HepG2 (cell line): Measurements from ENCODE around the gene XKR7. TPM values are rescaled to one million over a fixed set of nuclear protein-coding genes. Genes with fewer than 3 reads are reported as not detected.

ENCODE experiments used
- ATAC-seq: fragments of 200-7000 bp; cut with Tn5 transposase; 3 replicates; pipeline ENCODE4 v1.9.1; 2020; ENCODE audit warnings: mild to moderate bottlenecking, moderate library complexity
- BruUV-seq: library from RNA; stranded (reverse); fragments of 400-500 nt; replicated peaks from 2 replicates; lab custom pipeline; 2021; lab: Mats Ljungman, UMichigan
- CTCF ChIA-PET: fragments of 300-600 bp; formaldehyde crosslinking; extraction: SDS; loops from one replicate; lab custom pipeline; 2021; ENCODE audit warnings: low total read pairs, inconsistent platforms, low intra/inter-chr PET ratio; lab: Yijun Ruan, JAX
- POLR2A ChIA-PET: fragments of 350-600 bp; sonication (Branson Sonifier 250); formaldehyde crosslinking; loops from one replicate; lab custom pipeline; 2020; ENCODE audit warnings: antibody characterized with exemption, inconsistent platforms; lab: Yijun Ruan, JAX
- DNase-seq: peaks from one replicate; pipeline ENCODE4 v3.0.0-alpha.2; 2015; ENCODE audit warnings: low spot score
- FAIRE-seq: peaks from 3 replicates; lab custom pipeline; 2011; peaks lifted over from hg19 to GRCh38; lab: Jason Lieb, UNC
- H2AFZ ChIP-seq: one replicate; pipeline ENCODE4 v1.6.1; 2011; ENCODE audit warnings: low read length, inconsistent platforms
- H3K27ac ChIP-seq: fragments of 300-600 bp; 3 replicates; pipeline ENCODE4 v1.8.0; 2011; ENCODE audit warnings: mixed run types, mild to moderate bottlenecking, mixed read lengths, low read length, inconsistent platforms; ENCODE audit not compliant: insufficient read depth; ENCODE audit errors: extremely low read length
- H3K27me3 ChIP-seq, 2 experiments: fragments of 200-600 bp in 1 of 2; 2 replicates in 1 of 2; 3 replicates in 1 of 2; pipeline versions ENCODE4 v1.6.0 to v1.8.0; 2011; ENCODE audit warnings: low read length in 2 of 2, mild to moderate bottlenecking in 2 of 2, moderate library complexity in 2 of 2, inconsistent platforms in 1 of 2; ENCODE audit not compliant: insufficient read depth in 2 of 2, control insufficient read depth in 1 of 2
- H3K36me3 ChIP-seq, 2 experiments: fragments of 200-600 bp in 1 of 2; replicated peaks in 1 of 2; 2 replicates in 1 of 2; 3 replicates in 1 of 2; pipeline versions ENCODE4 v1.5.1 to v1.8.0; 2011; ENCODE audit warnings: low read length in 2 of 2, inconsistent platforms in 1 of 2; ENCODE audit not compliant: insufficient read depth in 2 of 2, control insufficient read depth in 1 of 2
- H3K4me1 ChIP-seq: 2 replicates; pipeline ENCODE4 v1.5.1; 2012; ENCODE audit warnings: low read length, inconsistent platforms; ENCODE audit not compliant: insufficient read depth
- H3K4me2 ChIP-seq: 2 replicates; pipeline ENCODE4 v1.6.0; 2011; ENCODE audit warnings: low read depth, low read length, inconsistent platforms
- H3K4me3 ChIP-seq, 3 experiments: fragments of 200-600 bp in 1 of 3; sonication (generic), shearing (Covaris generic) in 1 of 3; replicated peaks in 1 of 3; 2 replicates each; pipeline ENCODE4 v1.5.1; 2011 to 2016; ENCODE audit warnings: low read length in 3 of 3, inconsistent platforms in 2 of 3, low read depth in 2 of 3, mild to moderate bottlenecking in 2 of 3, control low read depth in 1 of 3, mixed read lengths in 1 of 3; ENCODE audit not compliant: insufficient read depth in 1 of 3
- H3K79me2 ChIP-seq: one replicate; pipeline ENCODE4 v1.6.1; 2011; ENCODE audit warnings: low read length, inconsistent platforms; ENCODE audit not compliant: insufficient read depth
- H3K9ac ChIP-seq: 2 replicates; pipeline ENCODE4 v1.6.0; 2011; ENCODE audit warnings: mild to moderate bottlenecking, low read depth, low read length, inconsistent platforms; ENCODE audit not compliant: insufficient read depth
- H3K9me3 ChIP-seq: 2 replicates; pipeline ENCODE4 v1.5.1; 2012; ENCODE audit warnings: mild to moderate bottlenecking, low read length
- H4K20me1 ChIP-seq: 2 replicates; pipeline ENCODE4 v1.6.0; 2011; ENCODE audit warnings: inconsistent platforms, mild to moderate bottlenecking, low read length, moderate library complexity; ENCODE audit not compliant: insufficient read depth
- KLF15 ChIP-seq: sonication (generic); formaldehyde crosslinking; IDR thresholded peaks from 2 replicates; pipeline ENCODE4 v1.8.1; 2023; ENCODE audit warnings: borderline replicate concordance, mild to moderate bottlenecking, inconsistent platforms, missing genetic modification reagents, mixed read lengths
- MIER2 ChIP-seq: IDR thresholded peaks from 2 replicates; pipeline ENCODE4 v1.6.1; 2016; ENCODE audit warnings: missing biosample characterization, missing genetic modification reagents
- MIXL1 ChIP-seq: IDR thresholded peaks from 2 replicates; pipeline ENCODE4 v1.6.1; 2016
- NFYC ChIP-seq: IDR thresholded peaks from 2 replicates; pipeline ENCODE4 v1.6.1; 2016; ENCODE audit warnings: missing genetic modification reagents, missing compliant biosample characterization
- POLR2A ChIP-seq, 2 experiments: IDR thresholded peaks; 2 replicates each; pipeline ENCODE4 v1.6.1; 2011; ENCODE audit warnings: low read depth in 2 of 2, low read length in 2 of 2, mild to moderate bottlenecking in 1 of 2, moderate library complexity in 1 of 2; ENCODE audit not compliant: insufficient read depth in 1 of 2
- POLR2G ChIP-seq: fragments of 200-400 bp; formaldehyde crosslinking; IDR thresholded peaks from 2 replicates; pipeline ENCODE4 v1.6.1; 2018; ENCODE audit warnings: mild to moderate bottlenecking, low read depth, low read length, moderate library complexity
- REXO4 ChIP-seq: sonication (generic); formaldehyde crosslinking; IDR thresholded peaks from 2 replicates; pipeline ENCODE4 v1.8.0; 2022; ENCODE audit warnings: missing genetic modification reagents, mild to moderate bottlenecking, borderline replicate concordance
- TSC22D2 ChIP-seq: sonication (generic); formaldehyde crosslinking; IDR thresholded peaks from 2 replicates; pipeline ENCODE4 v1.5.1; 2020; ENCODE audit warnings: missing genetic modification reagents, mild to moderate bottlenecking, borderline replicate concordance
- ZBTB21 ChIP-seq: sonication (generic); formaldehyde crosslinking; IDR thresholded peaks from 2 replicates; pipeline ENCODE4 v1.4.0; 2020; ENCODE audit warnings: missing genetic modification reagents
- ZMYM3 ChIP-seq: sonication (generic); formaldehyde crosslinking; IDR thresholded peaks from 2 replicates; pipeline ENCODE4 v1.5.1; 2020; ENCODE audit warnings: mild to moderate bottlenecking, missing genetic modification reagents
- ZNF318 ChIP-seq: sonication (generic); formaldehyde crosslinking; IDR thresholded peaks from 2 replicates; pipeline ENCODE4 v1.4.0; 2020; ENCODE audit warnings: mild to moderate bottlenecking, missing genetic modification reagents
- ZNF382 ChIP-seq: sonication (generic); formaldehyde crosslinking; IDR thresholded peaks from 2 replicates; pipeline ENCODE4 v1.5.0; 2020; ENCODE audit warnings: missing genetic modification reagents, mild to moderate bottlenecking, borderline replicate concordance
- ZNF501 ChIP-seq: sonication (generic); formaldehyde crosslinking; IDR thresholded peaks from 2 replicates; pipeline ENCODE4 v1.5.1; 2020; ENCODE audit warnings: mild to moderate bottlenecking, moderate library complexity, missing genetic modification reagents
- WGBS: methylation state at CpG from one replicate; pipeline ENCODE4 v1.1.6; 2017; ENCODE audit warnings: low lambda C conversion rate; 5-methylcytosine and 5-hydroxymethylcytosine counted together
- in situ Hi-C: cut with HindIII; loops from 2 replicates; pipeline ENCODE4 v1.10.0; 2017; ENCODE audit warnings: low pct_unique_long_range_greater_than_20kb; ENCODE audit not compliant: extremely low pct_ligation_motif_present
- intact Hi-C: fragments of 100-400 bp; cut with micrococcal nuclease; formaldehyde crosslinking; loops from one replicate; pipeline ENCODE4 v1.10.0; 2022; ENCODE audit not compliant: unreplicated experiment
- polyA plus RNA-seq, 8 experiments: library from polyadenylated mRNA; depleted of rRNA in 3 of 8; stranded (reverse) in 7 of 8; unstranded in 1 of 8; fragments of >200 nt; fragmentation: Illumina TruSeq in 4 of 8; extraction: Trizol in 4 of 8; gene quantifications; 2 replicates each; pipeline versions ENCODE4 v1.2.1 to v1.2.3, GENCODE V29; 2011 to 2016; ENCODE audit warnings: low read depth in 4 of 8, missing spikeins in 1 of 8, mixed read lengths in 1 of 8; ENCODE audit not compliant: insufficient read depth in 1 of 8
- total RNA-seq, 5 experiments: library from RNA; depleted of rRNA; stranded (reverse); fragments of >200 nt; fragmentation: Illumina TruSeq; extraction: Trizol; gene quantifications; 2 replicates each; pipeline ENCODE4 v1.2.3, GENCODE V29; 2016; ENCODE audit warnings: low read depth in 1 of 5
- TF ChIP-seq, protein P1 (sequence below): sonication (generic); formaldehyde crosslinking; IDR thresholded peaks from 2 replicates; pipeline ENCODE4 v1.4.0; 2020; ENCODE audit warnings: missing genetic modification reagents, borderline replicate concordance
- TF ChIP-seq, protein P2 (sequence below): sonication (generic); formaldehyde crosslinking; IDR thresholded peaks from 2 replicates; pipeline ENCODE4 v1.5.0; 2020; ENCODE audit warnings: missing genetic modification reagents

The XKR7 gene
- total and polyA plus RNA-seq, 2 of the 13 experiments (the other 11 are each of a cell fraction or from before 2014, with no cell fraction given): not detected

- H3K27ac ChIP-seq: no peak overlapping the region
- no peaks in the 10 kb centered on the region for H3K79me2 ChIP-seq
- in situ Hi-C loops: no loop called here
- H3K27me3 ChIP-seq: peaks cover 0 to 4% of the 10 kb centered on the region in 2 experiments; a peak in 2 of 5 replicates
- ChIA-PET CTCF (no interaction called here), POLR2A (no interaction called here)
- no peak overlapping the region for H2AFZ ChIP-seq
- DNase-seq: no peak
- H3K4me2 ChIP-seq: no peak overlapping the region
- no TSS peak for BruUV-seq
- no peak for ATAC-seq
- no peaks in the 10 kb centered on the region for H3K9me3 ChIP-seq
- H3K4me3 ChIP-seq: no peak overlapping the region
- H4K20me1 ChIP-seq: no peaks in the 10 kb centered on the region; the same call in 1 of the 2 replicates
- intact Hi-C loops: no loop called here
- H3K4me1 ChIP-seq: no peaks in the 10 kb centered on the region
- no peaks in the 10 kb centered on the region for H3K36me3 ChIP-seq
- 4% methylated on average over 6 of the region's 6 CpGs for whole genome bisulfite sequencing
- H3K9ac ChIP-seq: no peak overlapping the region
- FAIRE-seq: no peak
- no peak for TF ChIP-seq ZNF318
- no peak for TF ChIP-seq MIXL1 (CRISPR knock-in tag)
- TF ChIP-seq REXO4 (CRISPR knock-in tag): no peak
- no peak for TF ChIP-seq ZMYM3
- TF ChIP-seq MIER2 (CRISPR knock-in tag): no peak
- TF ChIP-seq, protein P1, sequence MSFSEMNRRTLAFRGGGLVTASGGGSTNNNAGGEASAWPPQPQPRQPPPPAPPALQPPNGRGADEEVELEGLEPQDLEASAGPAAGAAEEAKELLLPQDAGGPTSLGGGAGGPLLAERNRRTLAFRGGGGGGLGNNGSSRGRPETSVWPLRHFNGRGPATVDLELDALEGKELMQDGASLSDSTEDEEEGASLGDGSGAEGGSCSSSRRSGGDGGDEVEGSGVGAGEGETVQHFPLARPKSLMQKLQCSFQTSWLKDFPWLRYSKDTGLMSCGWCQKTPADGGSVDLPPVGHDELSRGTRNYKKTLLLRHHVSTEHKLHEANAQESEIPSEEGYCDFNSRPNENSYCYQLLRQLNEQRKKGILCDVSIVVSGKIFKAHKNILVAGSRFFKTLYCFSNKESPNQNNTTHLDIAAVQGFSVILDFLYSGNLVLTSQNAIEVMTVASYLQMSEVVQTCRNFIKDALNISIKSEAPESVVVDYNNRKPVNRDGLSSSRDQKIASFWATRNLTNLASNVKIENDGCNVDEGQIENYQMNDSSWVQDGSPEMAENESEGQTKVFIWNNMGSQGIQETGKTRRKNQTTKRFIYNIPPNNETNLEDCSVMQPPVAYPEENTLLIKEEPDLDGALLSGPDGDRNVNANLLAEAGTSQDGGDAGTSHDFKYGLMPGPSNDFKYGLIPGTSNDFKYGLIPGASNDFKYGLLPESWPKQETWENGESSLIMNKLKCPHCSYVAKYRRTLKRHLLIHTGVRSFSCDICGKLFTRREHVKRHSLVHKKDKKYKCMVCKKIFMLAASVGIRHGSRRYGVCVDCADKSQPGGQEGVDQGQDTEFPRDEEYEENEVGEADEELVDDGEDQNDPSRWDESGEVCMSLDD (CRISPR knock-in tag): no peak
- no peak for TF ChIP-seq KLF15
- TF ChIP-seq ZNF382 (CRISPR knock-in tag): no peak
- TF ChIP-seq, protein P2, sequence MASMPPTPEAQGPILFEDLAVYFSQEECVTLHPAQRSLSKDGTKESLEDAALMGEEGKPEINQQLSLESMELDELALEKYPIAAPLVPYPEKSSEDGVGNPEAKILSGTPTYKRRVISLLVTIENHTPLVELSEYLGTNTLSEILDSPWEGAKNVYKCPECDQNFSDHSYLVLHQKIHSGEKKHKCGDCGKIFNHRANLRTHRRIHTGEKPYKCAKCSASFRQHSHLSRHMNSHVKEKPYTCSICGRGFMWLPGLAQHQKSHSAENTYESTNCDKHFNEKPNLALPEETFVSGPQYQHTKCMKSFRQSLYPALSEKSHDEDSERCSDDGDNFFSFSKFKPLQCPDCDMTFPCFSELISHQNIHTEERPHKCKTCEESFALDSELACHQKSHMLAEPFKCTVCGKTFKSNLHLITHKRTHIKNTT (CRISPR knock-in tag): no peak
- no peak for TF ChIP-seq POLR2A (IDR thresholded peaks at IDR 0.05; ENCODE audit: insufficient read depth in 1 of 2, low read depth in 2 of 2, low read length in 2 of 2)
- TF ChIP-seq ZBTB21 (CRISPR knock-in tag): no peak
- no peak for TF ChIP-seq NFYC
- TF ChIP-seq ZNF501 (CRISPR knock-in tag): no peak
- no peak for TF ChIP-seq TSC22D2
- no peak for TF ChIP-seq POLR2G
Measured at GRCh38 chr20:31963889-31964288, 4.1 kb upstream of the XKR7 start.
